ENCODE data around the gene OPN1SW.

Gene OPN1SW

DNA sequence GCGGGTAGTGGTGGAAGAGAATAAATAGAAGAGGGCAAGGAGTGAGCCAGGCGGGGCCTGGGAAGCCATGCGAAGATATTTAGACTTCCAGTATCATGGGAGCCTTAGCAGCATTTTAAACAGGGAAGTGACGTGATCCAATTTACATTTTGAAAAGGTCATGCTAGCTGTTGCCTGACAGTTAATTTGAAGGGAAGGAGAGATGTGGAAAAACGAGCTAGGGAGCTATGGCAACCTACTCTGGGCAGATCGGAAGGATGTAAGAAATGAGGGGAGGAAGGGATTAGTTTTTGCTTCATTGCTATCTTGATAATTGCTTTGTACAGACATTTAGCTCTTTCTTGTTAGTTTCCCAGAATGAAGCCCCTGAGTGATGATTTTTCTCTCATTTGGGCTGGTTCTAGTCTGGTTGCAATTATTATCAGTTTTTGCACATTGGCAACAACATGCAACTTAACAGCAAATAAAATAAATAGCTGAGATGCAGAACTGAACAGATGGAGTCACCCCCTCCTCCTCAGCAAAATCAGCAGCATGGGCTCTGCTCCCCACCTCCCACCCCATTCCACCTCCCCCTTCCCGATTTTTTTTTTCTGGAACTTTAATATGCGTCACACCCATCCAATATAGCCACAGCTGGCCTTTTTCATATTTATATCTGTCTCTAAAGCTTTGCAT is 49.4 kb downstream of the OPN1SW start:
- no peaks in the 10 kb centered on the region for H3K36me3 ChIP-seq
- H3K27ac ChIP-seq: no peak overlapping the region
- H3K4me3 ChIP-seq (ENCODE audit: low read depth in 1 of 2, low read length in 1 of 2): no peak overlapping the region
- H3K4me1 ChIP-seq (ENCODE audit: control insufficient read depth in 1 of 2, insufficient read depth in 1 of 2, low read depth in 1 of 2, low read length in 1 of 2): peaks cover 0 to 7% of the 10 kb centered on the region in 2 experiments
- TF ChIP-seq, protein P1, sequence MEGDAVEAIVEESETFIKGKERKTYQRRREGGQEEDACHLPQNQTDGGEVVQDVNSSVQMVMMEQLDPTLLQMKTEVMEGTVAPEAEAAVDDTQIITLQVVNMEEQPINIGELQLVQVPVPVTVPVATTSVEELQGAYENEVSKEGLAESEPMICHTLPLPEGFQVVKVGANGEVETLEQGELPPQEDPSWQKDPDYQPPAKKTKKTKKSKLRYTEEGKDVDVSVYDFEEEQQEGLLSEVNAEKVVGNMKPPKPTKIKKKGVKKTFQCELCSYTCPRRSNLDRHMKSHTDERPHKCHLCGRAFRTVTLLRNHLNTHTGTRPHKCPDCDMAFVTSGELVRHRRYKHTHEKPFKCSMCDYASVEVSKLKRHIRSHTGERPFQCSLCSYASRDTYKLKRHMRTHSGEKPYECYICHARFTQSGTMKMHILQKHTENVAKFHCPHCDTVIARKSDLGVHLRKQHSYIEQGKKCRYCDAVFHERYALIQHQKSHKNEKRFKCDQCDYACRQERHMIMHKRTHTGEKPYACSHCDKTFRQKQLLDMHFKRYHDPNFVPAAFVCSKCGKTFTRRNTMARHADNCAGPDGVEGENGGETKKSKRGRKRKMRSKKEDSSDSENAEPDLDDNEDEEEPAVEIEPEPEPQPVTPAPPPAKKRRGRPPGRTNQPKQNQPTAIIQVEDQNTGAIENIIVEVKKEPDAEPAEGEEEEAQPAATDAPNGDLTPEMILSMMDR (IDR thresholded peaks at IDR 0.05): no peak
- no peaks in the 10 kb centered on the region for H3K9me3 ChIP-seq
- H3K27me3 ChIP-seq: peaks cover 20% of the 10 kb centered on the region

DNA sequence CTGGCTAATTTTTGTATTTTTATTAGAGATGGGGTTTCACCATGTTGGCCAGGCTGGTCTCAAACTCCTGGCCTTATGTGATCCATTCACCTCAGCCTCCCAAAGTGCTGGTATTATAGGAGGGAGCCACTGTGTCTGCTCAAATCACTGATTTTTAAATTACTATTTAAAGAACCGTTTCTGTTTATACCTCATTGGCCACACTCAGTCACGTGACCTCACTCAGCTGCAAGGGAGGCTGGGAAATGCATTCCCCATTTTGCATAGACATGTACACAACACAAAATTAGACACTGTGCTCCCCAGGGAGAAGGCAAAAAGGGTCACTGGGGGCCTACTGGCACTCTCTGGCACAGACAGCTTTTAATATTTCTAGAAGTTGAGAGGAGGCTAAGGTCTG is 50.1 kb downstream of the OPN1SW start:
- TF ChIP-seq, protein P1 (IDR thresholded peaks at IDR 0.05): no peak
- H3K27ac ChIP-seq: no peak overlapping the region
- peaks cover 0 to 7% of the 10 kb centered on the region in 2 experiments for H3K4me1 ChIP-seq (ENCODE audit: control insufficient read depth in 1 of 2, insufficient read depth in 1 of 2, low read depth in 1 of 2, low read length in 1 of 2)
- H3K27me3 ChIP-seq: peaks cover 20% of the 10 kb centered on the region
- no peak overlapping the region for H3K4me3 ChIP-seq (ENCODE audit: low read depth in 1 of 2, low read length in 1 of 2)
- H3K9me3 ChIP-seq: no peaks in the 10 kb centered on the region
- H3K36me3 ChIP-seq: no peaks in the 10 kb centered on the region

DNA sequence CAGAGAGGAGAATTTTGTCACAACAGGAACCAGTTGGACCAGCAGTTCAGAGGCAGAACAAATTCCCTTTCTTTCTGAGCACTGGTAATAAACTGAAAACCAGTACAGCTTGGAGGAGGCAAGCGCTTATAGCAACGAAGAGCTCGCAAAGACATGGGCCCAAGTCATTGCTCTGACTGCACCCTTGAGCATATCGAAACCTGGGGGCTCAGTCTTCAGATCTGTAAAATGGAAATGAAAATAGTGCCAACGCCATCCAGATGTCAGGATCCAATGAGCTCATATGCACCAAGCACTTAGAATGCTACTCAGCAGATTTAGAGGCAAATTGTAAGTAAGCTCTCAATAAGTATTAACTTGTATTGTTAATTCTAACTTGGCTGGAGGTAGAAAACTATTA is 50.9 kb downstream of the OPN1SW start:
- no peak overlapping the region for H3K4me3 ChIP-seq (ENCODE audit: low read depth in 1 of 2, low read length in 1 of 2)
- H3K27ac ChIP-seq: no peak overlapping the region
- H3K27me3 ChIP-seq: peaks cover 20% of the 10 kb centered on the region
- H3K9me3 ChIP-seq: no peaks in the 10 kb centered on the region
- TF ChIP-seq, protein P1 (IDR thresholded peaks at IDR 0.05): no peak
- peaks cover 0 to 7% of the 10 kb centered on the region in 2 experiments for H3K4me1 ChIP-seq (ENCODE audit: control insufficient read depth in 1 of 2, insufficient read depth in 1 of 2, low read depth in 1 of 2, low read length in 1 of 2)
- H3K36me3 ChIP-seq: no peaks in the 10 kb centered on the region

All from neutrophil (primary cell).